ENCODE results near the gene RNASEH2B.

GRCh38 chr13:50991579-50992521 lies 82.3 kb downstream of the RNASEH2B start:
- TF ChIP-seq CTCF (IDR thresholded peaks at IDR 0.05; ENCODE audit: borderline replicate concordance, extremely low read depth, low read length, poor library complexity, severe bottlenecking) (peak; percentile 31), EZH2 (IDR thresholded peaks at IDR 0.05; ENCODE audit: borderline replicate concordance, low read depth, low read length, severe bottlenecking) (no peak)

Data from DND-41 (cell line).